CD4-positive, alpha-beta T cell treated with Interleukin-4 for 1 hour (primary cell): ENCODE data around the gene NR5A1.

Experiments
- DNase-seq, 2 donors: peaks; one replicate each; pipeline ENCODE4 v3.0.0-alpha.2; 2020 to 2022

Gene NR5A1

GRCh38 chr9:124506931-124507879 is at the start of gene NR5A1:
Gene NR5A1 (minus strand): TSS chr9:124507399. CDS start chr9:124503395, 4,004 bp downstream.
- DNase-seq = no peak

- no peak for DNase-seq
Observed at GRCh38 chr9:124555043-124555442, 47.8 kb upstream of the NR5A1 start.

GRCh38 chr9:124553738-124554137 is 46.5 kb upstream of the NR5A1 start:
- DNase-seq = no peak

- no peak for DNase-seq
Observed at GRCh38 chr9:124552273-124552605, 45.0 kb upstream of the NR5A1 start.

- DNase-seq = no peak
Observed at GRCh38 chr9:124551472-124552272, 44.5 kb upstream of the NR5A1 start.

GRCh38 chr9:124550072-124550471 is 42.9 kb upstream of the NR5A1 start:
- DNase-seq = no peak

GRCh38 chr9:124549016-124549415 is 41.8 kb upstream of the NR5A1 start:
- DNase-seq = no peak

- DNase-seq = no peak
Observed at GRCh38 chr9:124544535-124544934, 37.3 kb upstream of the NR5A1 start.

GRCh38 chr9:124541824-124542223 is 34.6 kb upstream of the NR5A1 start:
- no peak for DNase-seq

- no peak for DNase-seq
Observed at GRCh38 chr9:124537926-124538325, 30.7 kb upstream of the NR5A1 start.

GRCh38 chr9:124535846-124536245 is 28.6 kb upstream of the NR5A1 start:
- DNase-seq = no peak

- no peak for DNase-seq
Observed at GRCh38 chr9:124532897-124533296, 25.7 kb upstream of the NR5A1 start.

GRCh38 chr9:124531115-124531514 is 23.9 kb upstream of the NR5A1 start:
- no peak for DNase-seq

GRCh38 chr9:124530246-124530645 is 23.0 kb upstream of the NR5A1 start:
- DNase-seq = no peak

- DNase-seq = no peak
Observed at GRCh38 chr9:124527781-124528180, 20.6 kb upstream of the NR5A1 start.

- no peak for DNase-seq
Observed at GRCh38 chr9:124526174-124526573, 19.0 kb upstream of the NR5A1 start.

- no peak for DNase-seq
Observed at GRCh38 chr9:124522121-124523098, 15.2 kb upstream of the NR5A1 start.

GRCh38 chr9:124521142-124521541 is 13.9 kb upstream of the NR5A1 start:
- no peak for DNase-seq

GRCh38 chr9:124520206-124520596 is 13.0 kb upstream of the NR5A1 start:
- DNase-seq = no peak

- DNase-seq = no peak
Observed at GRCh38 chr9:124518116-124518515, 10.9 kb upstream of the NR5A1 start.

GRCh38 chr9:124517600-124517999 is 10.4 kb upstream of the NR5A1 start:
- no peak for DNase-seq

GRCh38 chr9:124514874-124515273 is 7.7 kb upstream of the NR5A1 start:
- no peak for DNase-seq

GRCh38 chr9:124514125-124514524 is 6.9 kb upstream of the NR5A1 start:
- DNase-seq = no peak
